Measurements from ENCODE around the gene KCNJ18.
"Not testable (repeated sequence)": the region's sequence is repeated elsewhere in the genome, so short reads cannot be mapped to it uniquely, and the experiment has no call there.

KCNJ18 gene

GRCh38 chr17:21722268-21722667 lies 29.9 kb downstream of the KCNJ18 start:
- not testable (repeated sequence) for H3K27ac Mint-ChIP-seq, H3K4me1 Mint-ChIP-seq, H3K9me3 Mint-ChIP-seq, H3K36me3 Mint-ChIP-seq, H3K27me3 Mint-ChIP-seq, H3K4me3 Mint-ChIP-seq

DNA sequence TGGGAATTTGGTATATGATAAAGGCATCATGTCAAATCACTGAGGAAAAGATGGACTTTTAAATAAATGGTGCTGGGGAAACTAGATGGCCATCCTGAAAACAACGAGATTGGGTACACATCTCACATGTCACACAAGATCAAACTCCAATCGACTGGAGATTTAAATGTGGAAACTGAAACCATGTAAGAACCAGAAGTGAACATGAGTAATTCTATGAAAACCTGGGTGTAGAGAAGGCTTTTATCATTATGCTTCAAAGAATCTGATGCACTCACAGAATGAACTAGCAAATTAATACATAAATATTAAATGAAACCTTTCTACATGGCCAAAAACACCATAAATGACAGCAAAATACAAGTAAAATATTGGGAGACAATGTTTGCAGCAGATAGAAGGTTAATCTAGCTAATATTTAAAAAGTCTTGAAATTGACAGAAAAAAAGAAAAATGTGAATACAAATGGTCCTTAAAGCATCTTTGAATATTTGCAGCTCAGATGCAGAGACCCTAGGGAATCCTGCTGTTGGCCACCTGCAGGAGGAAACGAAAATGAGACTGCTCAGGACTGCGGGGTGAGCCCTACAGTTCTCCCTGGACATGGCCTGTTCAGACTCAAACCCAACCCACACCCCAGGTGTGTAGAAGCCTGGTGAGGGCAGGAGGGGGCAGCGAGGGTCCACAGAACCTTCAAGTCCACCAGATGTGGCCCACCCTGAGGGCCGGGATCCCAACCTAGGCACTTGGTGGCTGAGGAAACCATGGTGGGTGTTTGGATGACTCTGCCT lies 32.1 kb downstream of the KCNJ18 start:
- H3K4me3 Mint-ChIP-seq, H3K4me1 Mint-ChIP-seq, H3K27me3 Mint-ChIP-seq, H3K9me3 Mint-ChIP-seq, H3K27ac Mint-ChIP-seq, H3K36me3 Mint-ChIP-seq: not testable (repeated sequence)

DNA sequence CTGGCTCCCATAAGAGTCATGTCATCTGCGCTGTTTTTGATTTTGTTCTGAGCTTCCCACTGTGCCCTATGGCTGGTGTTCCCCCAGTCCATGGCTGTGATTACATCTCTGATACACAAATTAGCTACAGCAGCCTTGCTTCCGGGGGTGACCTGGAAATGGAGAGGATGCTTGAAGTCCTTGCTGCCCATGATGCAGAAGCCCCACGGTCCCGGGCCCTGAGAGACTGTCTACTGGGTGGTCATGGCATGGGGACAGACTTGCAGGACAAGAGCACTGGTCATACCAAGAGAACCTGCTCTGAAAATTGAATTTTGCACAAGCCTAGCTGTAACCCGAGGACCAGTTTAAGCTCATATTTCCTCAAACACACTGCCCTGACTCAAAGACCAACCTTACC lies 38.8 kb downstream of the KCNJ18 start:
- not testable (repeated sequence) for H3K27me3 Mint-ChIP-seq, H3K4me3 Mint-ChIP-seq, H3K36me3 Mint-ChIP-seq, H3K4me1 Mint-ChIP-seq, H3K9me3 Mint-ChIP-seq, H3K27ac Mint-ChIP-seq

DNA sequence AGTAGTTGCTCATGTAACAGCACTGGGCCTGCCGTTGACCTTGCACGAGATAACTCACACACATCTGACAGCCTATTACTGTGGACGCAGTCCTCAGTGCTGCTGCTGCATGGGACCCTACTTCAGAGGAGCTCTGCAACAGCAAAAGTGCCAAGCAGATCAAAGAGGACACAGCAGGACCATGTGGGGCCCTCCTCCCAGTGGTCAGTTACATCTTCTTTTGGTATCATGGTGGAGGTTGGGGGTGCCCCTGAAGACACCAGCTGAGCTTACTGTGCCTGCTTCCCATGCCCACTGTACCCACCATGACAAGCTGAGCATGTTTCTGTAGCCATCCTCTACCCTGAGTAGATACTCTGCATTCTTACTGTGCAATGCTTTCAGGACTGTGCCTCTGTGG lies 41.6 kb downstream of the KCNJ18 start:
- H3K4me1 Mint-ChIP-seq, H3K9me3 Mint-ChIP-seq, H3K27ac Mint-ChIP-seq, H3K4me3 Mint-ChIP-seq, H3K27me3 Mint-ChIP-seq, H3K36me3 Mint-ChIP-seq: not testable (repeated sequence)

- H3K4me3 Mint-ChIP-seq, H3K9me3 Mint-ChIP-seq, H3K27me3 Mint-ChIP-seq, H3K4me1 Mint-ChIP-seq, H3K27ac Mint-ChIP-seq, H3K36me3 Mint-ChIP-seq: not testable (repeated sequence)
Measured at GRCh38 chr17:21735814-21736213, 43.5 kb downstream of the KCNJ18 start.

- H3K27me3 Mint-ChIP-seq, H3K4me1 Mint-ChIP-seq, H3K27ac Mint-ChIP-seq, H3K9me3 Mint-ChIP-seq, H3K36me3 Mint-ChIP-seq, H3K4me3 Mint-ChIP-seq: not testable (repeated sequence)
Measured at GRCh38 chr17:21737015-21737580, 44.8 kb downstream of the KCNJ18 start.

DNA sequence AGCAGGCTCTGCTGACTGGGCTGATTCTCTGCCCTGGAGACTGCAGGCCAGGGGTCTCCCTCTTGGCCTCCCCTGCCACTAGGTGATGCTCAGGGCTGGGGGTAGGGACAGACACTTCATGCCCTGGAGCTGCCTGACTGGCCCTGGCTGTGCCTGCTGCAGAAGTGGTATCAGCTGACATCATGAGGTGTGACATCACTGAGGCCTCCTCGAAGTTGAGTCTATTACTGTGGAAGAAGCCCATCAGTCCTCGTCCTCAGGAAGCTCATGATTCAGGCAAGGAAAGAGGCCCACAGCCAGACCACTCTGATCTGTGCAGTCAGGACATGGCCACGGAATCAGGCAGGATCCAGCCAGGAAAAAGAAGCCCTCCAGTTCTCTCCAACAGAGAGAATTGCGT lies 45.9 kb downstream of the KCNJ18 start:
- not testable (repeated sequence) for H3K4me1 Mint-ChIP-seq, H3K4me3 Mint-ChIP-seq

GRCh38 chr17:21738877-21739474 lies 46.7 kb downstream of the KCNJ18 start:
- H3K27ac Mint-ChIP-seq: not testable (repeated sequence)

More for the DNA sequence above, 45.9 kb downstream of the KCNJ18 start:
- not testable (repeated sequence) for H3K27me3 Mint-ChIP-seq, H3K9me3 Mint-ChIP-seq, H3K36me3 Mint-ChIP-seq, H3K27ac Mint-ChIP-seq

DNA sequence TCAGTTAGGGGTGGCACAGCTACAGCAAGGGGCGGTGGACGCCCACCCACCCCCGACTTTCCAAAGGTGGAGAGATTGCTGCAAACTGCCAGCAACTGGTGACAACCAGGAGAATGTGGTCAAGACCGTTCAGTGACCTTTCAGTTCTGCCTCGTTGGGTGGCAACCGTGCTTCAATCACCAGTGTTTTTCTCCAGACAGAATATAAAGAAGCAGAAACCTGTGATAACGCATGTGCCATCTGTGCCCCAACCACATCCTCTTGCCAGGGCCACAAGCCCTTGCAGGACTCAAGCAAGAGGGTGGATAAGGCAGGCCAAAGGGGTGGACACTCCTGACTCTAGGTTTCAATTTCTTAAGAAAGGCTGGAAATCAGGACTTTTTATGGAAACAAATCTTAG lies 47.2 kb downstream of the KCNJ18 start:
- not testable (repeated sequence) for H3K4me1 Mint-ChIP-seq, H3K27me3 Mint-ChIP-seq, H3K4me3 Mint-ChIP-seq, H3K36me3 Mint-ChIP-seq, H3K9me3 Mint-ChIP-seq, H3K27ac Mint-ChIP-seq

More at GRCh38 chr17:21738877-21739474, 46.7 kb downstream of the KCNJ18 start:
- H3K4me1 Mint-ChIP-seq, H3K9me3 Mint-ChIP-seq, H3K27me3 Mint-ChIP-seq, H3K36me3 Mint-ChIP-seq, H3K4me3 Mint-ChIP-seq: not testable (repeated sequence)

GRCh38 chr17:21740836-21741235 lies 48.5 kb downstream of the KCNJ18 start:
- not testable (repeated sequence) for H3K27me3 Mint-ChIP-seq, H3K4me1 Mint-ChIP-seq, H3K4me3 Mint-ChIP-seq, H3K9me3 Mint-ChIP-seq, H3K36me3 Mint-ChIP-seq, H3K27ac Mint-ChIP-seq

DNA sequence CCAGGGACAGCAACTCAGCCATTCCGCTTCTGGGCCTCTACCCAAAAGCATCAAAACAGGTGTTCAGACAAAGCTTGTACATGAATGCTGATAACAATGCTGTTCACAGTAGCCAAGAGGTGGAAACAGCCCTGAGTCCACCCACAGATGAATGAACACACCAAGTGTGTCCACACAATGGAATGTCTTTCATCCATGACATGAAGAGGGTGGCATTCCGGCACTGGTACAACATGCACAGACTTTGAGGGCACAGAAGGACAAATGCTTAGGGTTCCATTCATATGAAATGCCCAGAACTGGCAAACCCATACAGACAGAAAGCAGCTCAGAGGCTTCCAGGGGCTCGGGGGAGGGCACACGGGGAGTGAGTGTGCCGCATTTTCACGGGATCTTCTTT lies 49.2 kb downstream of the KCNJ18 start:
- H3K9me3 Mint-ChIP-seq, H3K27ac Mint-ChIP-seq, H3K36me3 Mint-ChIP-seq, H3K27me3 Mint-ChIP-seq, H3K4me1 Mint-ChIP-seq, H3K4me3 Mint-ChIP-seq: not testable (repeated sequence)

DNA sequence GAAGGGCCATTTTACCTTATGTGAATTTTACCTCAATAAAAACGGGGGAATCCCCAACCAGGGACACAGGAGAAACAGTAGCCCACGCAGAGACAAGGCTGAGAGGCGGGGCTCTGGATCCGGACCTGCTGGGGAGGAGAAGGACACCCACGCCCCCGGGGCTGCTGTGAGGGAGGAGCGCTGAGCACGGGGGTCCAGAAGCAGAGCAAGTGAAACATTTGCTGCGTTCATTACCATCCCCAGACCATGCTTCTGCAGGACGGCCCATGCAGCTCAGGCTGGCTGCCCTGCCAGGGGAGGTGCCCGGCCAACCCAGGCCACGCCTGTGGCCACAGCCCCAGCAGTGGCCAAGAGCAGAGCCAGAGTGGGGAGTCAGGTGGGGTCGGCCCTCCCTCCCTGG lies 50.0 kb downstream of the KCNJ18 start:
- Mint-ChIP-seq H3K4me3 (no peak overlapping the region), H3K27ac (no peak overlapping the region), H3K27me3 (no peaks in the 10 kb centered on the region), H3K36me3 (no peaks in the 10 kb centered on the region), H3K9me3 (no peaks in the 10 kb centered on the region), H3K4me1 (no peaks in the 10 kb centered on the region)

- H3K4me1 Mint-ChIP-seq, H3K9me3 Mint-ChIP-seq, H3K27me3 Mint-ChIP-seq, H3K4me3 Mint-ChIP-seq, H3K27ac Mint-ChIP-seq, H3K36me3 Mint-ChIP-seq: not testable (repeated sequence)
Measured at GRCh38 chr17:21744151-21744550, 51.8 kb downstream of the KCNJ18 start.

DNA sequence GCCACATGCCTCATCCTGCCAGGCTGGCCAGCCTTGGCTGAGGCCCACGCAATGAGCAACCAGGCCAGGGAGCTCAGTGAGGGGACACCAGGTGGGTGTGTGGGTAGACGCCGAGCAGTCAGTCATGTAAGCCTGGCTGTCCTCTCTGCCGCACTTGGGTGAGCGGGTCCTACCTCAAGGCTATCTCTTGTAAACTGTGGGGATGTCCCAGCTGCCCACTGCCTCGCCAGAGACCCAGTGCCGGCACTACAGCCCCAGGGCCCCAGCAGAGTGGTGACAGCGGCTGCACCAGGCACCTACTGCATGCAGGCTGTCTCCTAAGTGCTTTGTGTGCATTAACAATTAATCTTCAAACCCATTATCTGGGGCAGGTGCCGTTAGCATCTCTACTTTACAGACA lies 52.3 kb downstream of the KCNJ18 start:
- not testable (repeated sequence) for H3K36me3 Mint-ChIP-seq, H3K9me3 Mint-ChIP-seq, H3K4me1 Mint-ChIP-seq, H3K27me3 Mint-ChIP-seq, H3K4me3 Mint-ChIP-seq, H3K27ac Mint-ChIP-seq

- H3K27ac Mint-ChIP-seq, H3K36me3 Mint-ChIP-seq, H3K27me3 Mint-ChIP-seq, H3K4me1 Mint-ChIP-seq, H3K4me3 Mint-ChIP-seq, H3K9me3 Mint-ChIP-seq: not testable (repeated sequence)
Measured at GRCh38 chr17:21745385-21746054, 53.2 kb downstream of the KCNJ18 start.

DNA sequence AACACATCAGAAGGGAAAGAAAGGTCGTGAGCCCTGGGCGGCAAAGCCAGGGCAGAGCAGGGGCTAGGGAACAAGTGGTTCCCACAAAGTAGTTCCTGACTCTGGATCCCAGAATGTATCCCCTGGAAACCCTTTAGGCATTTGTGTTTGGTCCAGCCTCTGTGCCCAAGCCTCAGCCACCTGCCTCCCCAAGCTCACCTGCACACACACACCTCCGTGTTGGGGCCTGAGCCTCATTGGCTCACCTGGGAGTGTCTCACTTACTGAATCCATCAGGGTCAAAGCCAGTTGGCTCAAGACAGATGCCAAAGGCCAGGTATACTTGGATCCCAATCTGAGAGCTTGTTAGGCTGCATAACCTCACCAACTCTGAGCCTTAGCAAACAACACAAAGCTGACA lies 54.1 kb downstream of the KCNJ18 start:
- H3K4me3 Mint-ChIP-seq, H3K27ac Mint-ChIP-seq, H3K4me1 Mint-ChIP-seq, H3K27me3 Mint-ChIP-seq, H3K9me3 Mint-ChIP-seq, H3K36me3 Mint-ChIP-seq: not testable (repeated sequence)
